GDM1 (cell line): Measurements from ENCODE around the gene SMLR1.

Source experiments
- DNase-seq: peaks from one replicate; lab custom pipeline; 2025; lab: John Stamatoyannopoulos, UW

Gene SMLR1

DNA sequence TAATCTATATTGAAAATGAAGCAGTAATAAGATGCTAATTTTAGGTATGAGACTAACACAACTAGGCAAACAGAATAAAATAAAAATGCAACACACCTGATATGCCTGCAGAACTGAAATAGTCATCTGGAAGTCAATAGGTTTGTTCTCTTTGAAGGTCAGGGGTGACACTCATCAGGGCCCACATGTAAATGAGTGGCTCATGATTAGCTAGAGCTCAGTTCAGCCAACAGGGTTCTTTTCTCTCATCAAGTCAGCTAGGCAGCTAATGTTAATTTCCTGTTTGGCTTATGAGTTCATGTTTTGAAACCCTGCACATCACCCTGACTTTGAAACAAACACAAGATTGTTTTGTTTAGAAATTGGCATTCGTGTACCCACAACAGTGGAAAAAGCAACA is 23.8 kb downstream of the SMLR1 start:
- no peak for DNase-seq

GRCh38 chr6:130852844-130853554 is 25.8 kb downstream of the SMLR1 start:
- DNase-seq, result no peak

- no peak for DNase-seq
These were observed 26.5 kb downstream of the SMLR1 start for GRCh38 chr6:130853555-130854183.

- no peak for DNase-seq
These were observed 30.8 kb downstream of the SMLR1 start for GRCh38 chr6:130858054-130858453.

DNA sequence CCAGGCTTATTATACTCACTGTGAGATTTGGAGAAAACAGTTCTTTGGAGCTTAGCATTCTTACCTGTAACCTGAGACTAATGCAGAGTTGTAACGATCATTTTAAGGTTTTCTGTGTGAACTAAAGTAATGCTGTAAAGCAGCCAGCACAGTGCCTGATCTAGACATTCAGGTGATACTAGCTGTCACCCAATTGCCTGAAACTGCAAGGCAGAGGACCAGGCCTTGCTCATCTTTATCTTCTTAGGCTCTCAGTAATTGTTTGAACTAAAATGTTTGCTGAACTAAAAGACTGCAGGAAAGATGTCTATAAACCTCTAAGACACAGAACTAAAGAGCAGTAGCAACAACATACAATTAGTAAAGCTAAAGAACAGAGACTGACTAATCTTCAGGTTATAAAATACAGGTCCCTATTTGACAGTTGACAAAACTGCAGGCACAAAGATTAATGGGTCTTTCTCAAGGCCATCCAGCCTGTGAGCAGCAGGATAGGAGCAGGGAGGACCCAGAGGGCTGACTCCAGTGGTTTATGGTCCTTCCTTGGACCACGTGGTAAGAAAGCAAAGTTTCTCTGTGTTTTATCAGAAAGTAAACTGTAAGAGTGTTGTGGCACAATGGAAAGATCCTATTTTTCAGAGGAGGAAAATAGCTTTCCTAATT is 31.4 kb downstream of the SMLR1 start:
- DNase-seq, result no peak

DNA sequence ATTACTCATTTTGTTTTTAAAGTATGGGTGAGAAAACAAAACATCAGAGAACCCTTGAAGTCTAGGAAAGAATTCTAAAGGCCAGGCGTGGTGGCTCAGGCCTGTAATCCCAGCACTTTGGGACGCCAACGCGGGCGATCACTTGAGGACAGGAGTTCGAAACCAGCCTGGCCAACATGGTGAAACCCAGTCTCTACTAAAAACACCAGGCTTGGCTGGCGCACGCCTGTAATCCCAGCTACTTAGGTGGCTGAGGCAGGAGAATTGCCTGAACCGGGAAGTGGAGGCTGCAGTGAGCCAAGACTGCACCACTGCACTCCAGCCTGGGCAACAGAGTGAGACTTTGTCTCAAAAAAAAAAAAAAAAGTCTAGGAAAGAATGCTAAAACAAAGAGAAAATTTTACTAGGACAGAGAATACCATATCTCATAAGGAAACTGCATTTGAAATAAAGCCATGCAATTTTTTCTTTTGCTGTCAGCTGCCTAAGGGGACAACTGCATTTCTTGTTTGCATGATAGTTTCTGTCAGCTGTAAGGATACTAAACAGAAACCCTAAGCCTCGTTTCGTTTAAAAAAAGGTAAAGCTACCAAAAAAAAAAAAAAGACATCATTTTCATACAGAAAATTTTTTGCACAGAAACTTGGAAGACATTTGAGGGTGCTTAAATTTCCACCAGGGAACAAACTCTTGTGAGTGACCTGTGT is 32.1 kb downstream of the SMLR1 start:
- no peak for DNase-seq

DNA sequence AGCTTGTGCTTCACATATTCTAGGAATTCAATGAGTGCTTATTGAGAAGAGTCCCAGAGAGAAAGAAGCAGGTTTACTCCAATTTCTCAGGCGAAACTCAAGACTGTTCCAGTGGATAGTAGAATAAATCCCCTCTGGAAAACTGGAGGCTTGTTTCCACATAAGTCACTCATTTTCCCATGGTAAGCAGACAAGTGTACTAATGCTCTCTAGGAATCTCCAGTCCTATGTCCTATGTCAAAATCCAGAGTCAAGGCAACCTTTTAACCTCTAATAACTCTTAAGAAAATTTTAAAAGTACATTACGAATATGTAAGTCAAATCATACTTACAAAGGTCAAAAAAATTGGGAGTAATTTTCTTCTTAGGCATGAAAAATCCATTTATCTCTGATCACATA is 35.2 kb downstream of the SMLR1 start:
- DNase-seq, result no peak

- DNase-seq, result no peak
These were observed 36.4 kb downstream of the SMLR1 start for GRCh38 chr6:130863415-130864230.

DNA sequence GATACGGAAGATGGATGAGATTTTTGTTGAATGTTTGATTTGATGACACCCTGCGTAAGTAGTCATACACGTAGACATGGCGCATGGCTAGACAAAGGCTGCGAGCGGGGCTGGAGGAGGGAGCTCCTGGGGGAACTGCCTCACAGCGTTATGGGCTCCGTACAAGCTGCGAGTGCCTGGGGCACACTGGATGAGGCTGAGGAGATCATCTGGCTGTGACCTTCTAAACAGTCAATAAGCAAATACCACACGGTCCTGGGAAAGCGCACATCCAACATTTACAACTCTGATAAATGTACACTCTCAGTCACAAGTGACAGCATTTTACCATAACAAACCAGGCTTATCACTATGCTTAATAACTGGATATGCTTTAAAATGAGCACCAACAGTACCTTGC is 37.1 kb downstream of the SMLR1 start:
- DNase-seq, result no peak

GRCh38 chr6:130865793-130866192 is 38.6 kb downstream of the SMLR1 start:
- DNase-seq, result no peak

GRCh38 chr6:130869681-130870080 is 42.5 kb downstream of the SMLR1 start:
- no peak for DNase-seq

GRCh38 chr6:130870179-130870880 is 43.1 kb downstream of the SMLR1 start:
- no peak for DNase-seq

DNA sequence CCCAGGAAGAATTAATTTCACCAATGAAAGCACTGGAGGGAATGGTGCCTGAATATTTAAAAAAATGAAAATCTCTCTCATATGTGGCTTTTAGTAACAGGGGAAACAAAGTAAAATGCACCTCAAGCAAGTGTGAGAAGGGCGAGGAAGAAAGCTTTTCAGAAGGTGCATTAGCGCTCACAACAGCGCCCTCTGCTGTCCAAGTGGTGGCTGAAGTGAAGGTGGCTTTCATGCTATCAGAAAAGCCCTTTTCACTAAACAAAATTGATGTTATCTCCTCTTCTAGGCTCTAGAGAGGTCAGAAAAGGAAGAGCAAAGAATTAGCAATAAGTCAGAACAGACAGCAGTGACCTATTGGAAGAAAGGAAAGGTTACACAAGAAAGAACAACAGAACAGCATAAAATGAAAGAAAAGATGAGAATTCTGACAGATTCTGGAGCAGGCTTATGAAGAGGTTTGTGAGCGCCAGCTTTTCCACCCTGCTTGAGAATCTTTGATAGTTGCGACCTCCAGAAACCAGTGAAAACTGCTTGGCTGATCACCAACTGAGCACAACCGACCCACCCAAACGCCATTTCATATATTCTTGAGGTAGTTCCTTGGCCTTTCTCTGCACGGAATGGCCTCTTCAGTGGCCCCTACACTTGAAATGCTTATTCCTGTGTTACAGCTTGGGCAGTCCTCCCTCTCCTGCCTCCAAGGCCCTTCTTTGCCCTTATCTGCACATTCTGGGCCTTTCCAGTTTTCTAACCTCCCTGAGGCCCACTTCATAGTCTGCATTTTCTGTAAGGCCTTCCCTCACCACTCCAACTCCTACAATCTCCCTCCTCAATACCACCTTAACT is 45.3 kb downstream of the SMLR1 start:
- peak; percentile 23 for DNase-seq

DNA sequence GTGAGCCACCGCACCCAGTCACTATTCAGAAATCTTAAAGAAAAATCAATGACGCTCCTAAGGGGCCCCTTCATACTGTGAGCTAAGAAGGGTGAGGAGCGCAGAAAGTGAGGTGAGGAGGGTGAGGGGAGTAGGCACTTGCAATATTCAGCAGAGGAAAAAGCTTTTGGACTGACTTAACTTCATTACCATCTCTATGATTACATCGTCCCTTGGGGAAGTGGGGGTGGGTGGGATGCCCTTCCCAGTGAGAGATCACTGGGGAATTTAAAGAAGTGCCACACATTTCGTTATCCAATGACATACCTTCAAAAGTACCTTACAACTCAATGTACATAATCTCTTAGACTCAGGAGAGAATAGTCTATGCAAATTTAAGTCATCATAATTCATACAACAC is 46.5 kb downstream of the SMLR1 start:
- DNase-seq, result no peak

DNA sequence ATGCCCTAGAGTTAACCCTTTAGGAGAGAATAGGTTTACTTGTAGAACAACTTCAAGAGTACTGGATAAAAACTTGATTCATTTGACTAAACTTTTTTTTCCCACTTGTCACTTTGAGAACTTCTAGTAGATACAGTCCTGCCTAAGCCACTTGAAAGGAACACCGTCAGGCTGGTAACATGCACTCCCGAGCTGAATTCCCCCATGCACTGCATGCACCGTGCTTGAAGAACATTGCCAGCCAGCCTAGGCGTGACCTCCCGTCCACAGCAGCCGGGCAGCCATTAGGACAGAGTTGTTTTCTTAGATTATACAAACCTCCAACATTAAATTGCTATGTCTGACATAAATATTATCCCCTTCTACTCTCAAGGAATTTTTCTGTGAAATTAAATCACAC is 52.6 kb downstream of the SMLR1 start:
- no peak for DNase-seq

DNA sequence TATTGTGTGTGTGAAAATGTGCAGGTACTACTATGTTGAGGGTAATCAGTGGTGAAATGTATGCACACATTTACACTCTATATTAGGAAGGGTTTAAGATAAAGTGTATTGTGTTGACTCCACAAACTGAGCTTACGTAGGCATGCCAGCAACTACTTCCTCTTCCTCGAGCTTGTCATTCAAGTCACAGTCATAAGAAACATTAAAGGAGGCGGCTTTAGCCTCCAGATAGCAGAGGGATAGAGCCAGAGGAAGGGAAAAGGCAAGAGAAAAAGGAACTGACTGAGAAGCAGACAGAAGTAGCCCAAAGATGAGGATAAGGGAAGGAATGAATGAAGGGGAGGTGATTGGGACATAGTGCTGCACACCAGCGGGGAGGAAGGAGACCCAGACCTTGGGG is 55.2 kb downstream of the SMLR1 start:
- DNase-seq, result peak; percentile 23

DNA sequence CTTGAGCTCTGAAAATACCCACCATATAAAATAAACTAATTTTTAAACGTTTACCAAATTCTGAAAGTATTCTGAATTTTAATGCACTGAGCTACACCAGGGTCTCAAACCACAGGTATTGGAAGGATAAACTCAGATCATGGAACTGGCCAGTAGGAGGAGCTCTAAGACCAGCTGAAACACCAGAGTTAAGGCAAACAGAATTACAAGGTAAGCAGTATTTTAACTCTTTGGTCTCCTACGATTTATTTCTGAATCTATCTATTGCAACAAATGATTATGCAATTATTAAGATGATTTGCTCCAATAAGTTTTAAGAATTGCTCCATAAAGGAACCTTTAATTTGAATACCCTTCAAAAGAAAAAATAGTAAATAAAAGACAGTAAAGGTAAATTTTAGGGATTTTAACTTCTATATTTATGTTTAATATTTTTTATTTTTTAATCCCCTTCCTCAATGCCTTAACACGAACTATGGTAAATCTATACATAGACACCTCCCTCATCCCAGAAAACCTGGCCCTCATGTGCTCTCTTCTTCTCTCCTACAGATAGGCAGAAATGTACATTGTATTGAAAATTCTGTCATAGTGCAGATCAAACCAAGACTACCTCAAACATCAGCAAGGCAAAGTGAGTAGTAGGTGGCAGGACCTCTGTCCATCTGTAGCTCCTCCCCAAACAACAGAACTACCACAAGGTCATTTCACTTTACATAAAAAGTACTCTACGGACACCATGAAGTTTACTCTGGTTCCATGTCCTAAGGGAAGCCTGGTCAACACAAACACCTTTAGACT is 58.4 kb downstream of the SMLR1 start:
- DNase-seq, result peak; percentile 48
